K562 (cell line): Measurements from ENCODE around the gene COA4. TPM values are rescaled to one million over a fixed set of nuclear protein-coding genes. Genes with fewer than 3 reads are reported as not detected.

Experiments
- ASH1L ChIP-seq: fragments of 450-650 bp; IDR thresholded peaks from 2 replicates; pipeline ENCODE4 v1.6.1; 2018; ENCODE audit warnings: borderline replicate concordance, mild to moderate bottlenecking, low read depth; ENCODE audit not compliant: partially characterized antibody
- ERF ChIP-seq: fragments of 450-650 bp; formaldehyde crosslinking; IDR thresholded peaks from 2 replicates; pipeline ENCODE4 v1.4.0; 2020; ENCODE audit warnings: mild to moderate bottlenecking, mixed read lengths
- ESRRB ChIP-seq: fragments of 250-450 bp; sonication (Bioruptor Pico); IDR thresholded peaks from 2 replicates; pipeline ENCODE4 v1.5.0; 2020; ENCODE audit warnings: mild to moderate bottlenecking, moderate library complexity, borderline replicate concordance
- FIP1L1 ChIP-seq: fragments of 200-400 bp; formaldehyde crosslinking; IDR thresholded peaks from 2 replicates; pipeline ENCODE4 v1.6.1; 2018; ENCODE audit warnings: mild to moderate bottlenecking, low read depth, low read length; ENCODE audit not compliant: poor library complexity, severe bottlenecking
- FOSL1 ChIP-seq: fragments of 200-800 bp; sonication (Bioruptor generic); conservative IDR thresholded peaks from 2 replicates; pipeline ENCODE4 v1.6.1; 2016; ENCODE audit warnings: missing genetic modification characterization, missing compliant biosample characterization
- NEUROD1 ChIP-seq: fragments of 150-350 bp; IDR thresholded peaks from 2 replicates; pipeline ENCODE4 v1.6.1; 2014; ENCODE audit warnings: borderline replicate concordance, low read length, low read depth; ENCODE audit not compliant: partially characterized antibody
- POLR2G ChIP-seq: fragments of 200-400 bp; formaldehyde crosslinking; IDR thresholded peaks from 2 replicates; pipeline ENCODE4 v1.6.1; 2017; ENCODE audit warnings: low read depth, mild to moderate bottlenecking, antibody characterized with exemption, low read length, moderate library complexity
- PYGO2 ChIP-seq: fragments of 450-650 bp; IDR thresholded peaks from 2 replicates; pipeline ENCODE4 v1.6.1; 2016; ENCODE audit warnings: mild to moderate bottlenecking, missing genetic modification characterization, moderate library complexity, missing compliant biosample characterization
- SRF ChIP-seq, 2 experiments: fragments of 250-450, 450-650 bp in 1 of 2; sonication (Bioruptor Pico) in 1 of 2; sonication (generic) in 1 of 2; formaldehyde crosslinking; IDR thresholded peaks; 2 replicates each; pipeline versions ENCODE4 v1.5.0 to v1.5.1; 2020 to 2022; ENCODE audit warnings: mild to moderate bottlenecking in 1 of 2, missing genetic modification reagents in 1 of 2
- ZKSCAN1 ChIP-seq: fragments of 150-350 bp; IDR thresholded peaks from 2 replicates; pipeline ENCODE4 v1.6.1; 2016; ENCODE audit warnings: low read depth, low read length
- ZNF133 ChIP-seq: fragments of 250-450 bp; sonication (Bioruptor Pico); IDR thresholded peaks from 2 replicates; pipeline ENCODE4 v1.4.0; 2020; ENCODE audit warnings: mild to moderate bottlenecking
- ZNF644 ChIP-seq: fragments of 200-800 bp; sonication (Bioruptor generic); IDR thresholded peaks from 2 replicates; pipeline ENCODE4 v1.6.1; 2016; ENCODE audit warnings: low read depth, missing genetic modification characterization, missing compliant biosample characterization
- polyA plus RNA-seq, 8 experiments: library from polyadenylated mRNA; depleted of rRNA in 4 of 8; stranded (reverse) in 5 of 8; unstranded in 3 of 8; fragments of >200 nt; fragmentation: Nextera tagmentation in 2 of 8; fragmentation: Illumina TruSeq in 1 of 8; extraction: Ambion mirVana in 2 of 8; extraction: Trizol in 1 of 8; gene quantifications; 2 replicates each; pipeline versions ENCODE4 v1.2.1 to v1.2.3, GENCODE V29; 2011 to 2014; ENCODE audit warnings: inconsistent platforms in 1 of 8, missing spikeins in 1 of 8
- total RNA-seq, 7 experiments: library from RNA; depleted of rRNA in 6 of 7; stranded (reverse); fragments of >200 nt in 6 of 7; fragmentation: Illumina TruSeq in 2 of 7; extraction: Trizol in 2 of 7; gene quantifications; 2 replicates each; pipeline versions ENCODE4 v1.2.1 to v1.2.3, GENCODE V29; 2011 to 2021; ENCODE audit warnings: low replicate concordance in 1 of 7
- TF ChIP-seq, protein P1 (sequence below): fragments of 250-450 bp; sonication (Bioruptor Pico); IDR thresholded peaks from 2 replicates; pipeline ENCODE4 v1.8.0; 2021; ENCODE audit warnings: moderate library complexity, mild to moderate bottlenecking, inconsistent platforms
- TF ChIP-seq, protein P2 (sequence below): sonication (generic); formaldehyde crosslinking; IDR thresholded peaks from 2 replicates; pipeline ENCODE4 v1.8.0; 2022; ENCODE audit warnings: mild to moderate bottlenecking, missing genetic modification reagents
- TF ChIP-seq, protein P3 (sequence below): sonication (generic); formaldehyde crosslinking; IDR thresholded peaks from 2 replicates; pipeline ENCODE4 v1.8.1; 2023; ENCODE audit warnings: missing genetic modification reagents, mild to moderate bottlenecking, borderline replicate concordance
- TF ChIP-seq, protein P4 (sequence below): IDR thresholded peaks from 2 replicates; pipeline ENCODE4 v1.6.1; 2014; ENCODE audit warnings: antibody characterized with exemption

Gene COA4
- total and polyA plus RNA-seq, 9 of the 15 experiments (the other 6 are each of a cell fraction or from before 2014, with no cell fraction given): 108 to 255 (median 152) TPM

DNA sequence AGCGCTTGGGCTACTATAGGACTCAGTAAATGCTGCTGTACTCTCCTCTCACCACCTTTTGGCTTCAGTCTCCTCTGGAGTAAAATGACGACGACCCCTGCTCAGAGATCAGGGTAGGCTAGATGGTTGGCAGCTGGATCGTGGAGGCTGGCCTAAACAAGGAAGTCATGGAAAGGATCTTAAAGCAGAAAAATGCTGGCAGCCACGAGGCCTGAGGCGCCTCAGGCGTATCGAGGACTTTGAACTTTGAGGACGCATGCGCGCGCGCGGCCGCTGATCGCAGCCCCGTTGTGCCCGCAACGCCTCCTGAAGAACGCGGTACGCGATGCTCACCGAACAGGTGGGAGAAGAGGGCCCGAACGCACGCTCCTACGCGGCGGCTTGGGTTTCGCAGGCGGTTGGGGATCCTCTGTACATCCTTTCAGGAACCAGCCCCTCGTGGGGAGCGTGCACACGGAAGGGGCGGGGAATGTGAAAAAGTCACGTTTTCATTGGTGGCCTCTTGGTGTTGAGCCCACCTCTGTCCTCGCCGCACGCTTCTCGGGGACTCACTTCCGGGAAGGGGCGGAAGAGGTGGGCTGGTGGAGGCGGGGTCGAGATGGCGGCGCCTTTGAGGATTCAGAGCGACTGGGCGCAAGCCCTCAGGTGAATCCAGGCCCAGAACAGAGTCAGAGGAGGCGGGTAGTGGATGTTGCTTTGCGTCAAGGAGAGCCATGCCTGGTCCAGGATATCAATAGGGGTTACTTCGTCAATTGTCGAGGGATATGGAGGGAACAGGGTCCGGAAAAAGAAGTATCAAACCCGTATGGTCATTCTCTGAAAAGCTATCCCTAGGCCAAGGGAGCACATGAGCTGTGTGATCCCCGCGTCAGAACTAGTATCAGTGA, at the start of gene COA4, which contains the start of gene PAAF1 (continued):
- peak; percentile 21 for TF ChIP-seq NEUROD1
- no peak for TF ChIP-seq ESRRB
- TF ChIP-seq, protein P1, sequence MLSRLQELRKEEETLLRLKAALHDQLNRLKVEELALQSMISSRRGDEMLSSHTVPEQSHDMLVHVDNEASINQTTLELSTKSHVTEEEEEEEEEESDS: no peak
- peak; percentile 54 for TF ChIP-seq ASH1L
- TF ChIP-seq ERF: peak; percentile 54; the same call in 1 of the 2 replicates
- peak in 1 of 2 experiments; percentile 28; a peak in 1 of 4 replicates for TF ChIP-seq SRF (CRISPR knock-in tag; IDR thresholded peaks at IDR 0.05)
- no peak for TF ChIP-seq ZNF644
- no peak for TF ChIP-seq ZNF133 (CRISPR knock-in tag)
- 0 out of 2 replicates have a peak, but pooled peaks have one; percentile 44 for TF ChIP-seq ZKSCAN1
- no peak for TF ChIP-seq FIP1L1
- TF ChIP-seq PYGO2 (tag): no peak
- peak; percentile 95 for TF ChIP-seq POLR2G
- TF ChIP-seq, protein P2, sequence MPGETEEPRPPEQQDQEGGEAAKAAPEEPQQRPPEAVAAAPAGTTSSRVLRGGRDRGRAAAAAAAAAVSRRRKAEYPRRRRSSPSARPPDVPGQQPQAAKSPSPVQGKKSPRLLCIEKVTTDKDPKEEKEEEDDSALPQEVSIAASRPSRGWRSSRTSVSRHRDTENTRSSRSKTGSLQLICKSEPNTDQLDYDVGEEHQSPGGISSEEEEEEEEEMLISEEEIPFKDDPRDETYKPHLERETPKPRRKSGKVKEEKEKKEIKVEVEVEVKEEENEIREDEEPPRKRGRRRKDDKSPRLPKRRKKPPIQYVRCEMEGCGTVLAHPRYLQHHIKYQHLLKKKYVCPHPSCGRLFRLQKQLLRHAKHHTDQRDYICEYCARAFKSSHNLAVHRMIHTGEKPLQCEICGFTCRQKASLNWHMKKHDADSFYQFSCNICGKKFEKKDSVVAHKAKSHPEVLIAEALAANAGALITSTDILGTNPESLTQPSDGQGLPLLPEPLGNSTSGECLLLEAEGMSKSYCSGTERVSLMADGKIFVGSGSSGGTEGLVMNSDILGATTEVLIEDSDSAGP (CRISPR knock-in tag): 0 out of 2 replicates have a peak, but pooled peaks have one; percentile 64
- TF ChIP-seq, protein P3, sequence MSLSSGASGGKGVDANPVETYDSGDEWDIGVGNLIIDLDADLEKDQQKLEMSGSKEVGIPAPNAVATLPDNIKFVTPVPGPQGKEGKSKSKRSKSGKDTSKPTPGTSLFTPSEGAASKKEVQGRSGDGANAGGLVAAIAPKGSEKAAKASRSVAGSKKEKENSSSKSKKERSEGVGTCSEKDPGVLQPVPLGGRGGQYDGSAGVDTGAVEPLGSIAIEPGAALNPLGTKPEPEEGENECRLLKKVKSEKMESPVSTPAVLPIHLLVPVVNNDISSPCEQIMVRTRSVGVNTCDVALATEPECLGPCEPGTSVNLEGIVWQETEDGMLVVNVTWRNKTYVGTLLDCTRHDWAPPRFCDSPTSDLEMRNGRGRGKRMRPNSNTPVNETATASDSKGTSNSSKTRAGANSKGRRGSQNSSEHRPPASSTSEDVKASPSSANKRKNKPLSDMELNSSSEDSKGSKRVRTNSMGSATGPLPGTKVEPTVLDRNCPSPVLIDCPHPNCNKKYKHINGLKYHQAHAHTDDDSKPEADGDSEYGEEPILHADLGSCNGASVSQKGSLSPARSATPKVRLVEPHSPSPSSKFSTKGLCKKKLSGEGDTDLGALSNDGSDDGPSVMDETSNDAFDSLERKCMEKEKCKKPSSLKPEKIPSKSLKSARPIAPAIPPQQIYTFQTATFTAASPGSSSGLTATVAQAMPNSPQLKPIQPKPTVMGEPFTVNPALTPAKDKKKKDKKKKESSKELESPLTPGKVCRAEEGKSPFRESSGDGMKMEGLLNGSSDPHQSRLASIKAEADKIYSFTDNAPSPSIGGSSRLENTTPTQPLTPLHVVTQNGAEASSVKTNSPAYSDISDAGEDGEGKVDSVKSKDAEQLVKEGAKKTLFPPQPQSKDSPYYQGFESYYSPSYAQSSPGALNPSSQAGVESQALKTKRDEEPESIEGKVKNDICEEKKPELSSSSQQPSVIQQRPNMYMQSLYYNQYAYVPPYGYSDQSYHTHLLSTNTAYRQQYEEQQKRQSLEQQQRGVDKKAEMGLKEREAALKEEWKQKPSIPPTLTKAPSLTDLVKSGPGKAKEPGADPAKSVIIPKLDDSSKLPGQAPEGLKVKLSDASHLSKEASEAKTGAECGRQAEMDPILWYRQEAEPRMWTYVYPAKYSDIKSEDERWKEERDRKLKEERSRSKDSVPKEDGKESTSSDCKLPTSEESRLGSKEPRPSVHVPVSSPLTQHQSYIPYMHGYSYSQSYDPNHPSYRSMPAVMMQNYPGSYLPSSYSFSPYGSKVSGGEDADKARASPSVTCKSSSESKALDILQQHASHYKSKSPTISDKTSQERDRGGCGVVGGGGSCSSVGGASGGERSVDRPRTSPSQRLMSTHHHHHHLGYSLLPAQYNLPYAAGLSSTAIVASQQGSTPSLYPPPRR (CRISPR knock-in tag): peak; percentile 38; the same call in 1 of the 2 replicates
- TF ChIP-seq FOSL1 (tag): no peak
- TF ChIP-seq, protein P4, sequence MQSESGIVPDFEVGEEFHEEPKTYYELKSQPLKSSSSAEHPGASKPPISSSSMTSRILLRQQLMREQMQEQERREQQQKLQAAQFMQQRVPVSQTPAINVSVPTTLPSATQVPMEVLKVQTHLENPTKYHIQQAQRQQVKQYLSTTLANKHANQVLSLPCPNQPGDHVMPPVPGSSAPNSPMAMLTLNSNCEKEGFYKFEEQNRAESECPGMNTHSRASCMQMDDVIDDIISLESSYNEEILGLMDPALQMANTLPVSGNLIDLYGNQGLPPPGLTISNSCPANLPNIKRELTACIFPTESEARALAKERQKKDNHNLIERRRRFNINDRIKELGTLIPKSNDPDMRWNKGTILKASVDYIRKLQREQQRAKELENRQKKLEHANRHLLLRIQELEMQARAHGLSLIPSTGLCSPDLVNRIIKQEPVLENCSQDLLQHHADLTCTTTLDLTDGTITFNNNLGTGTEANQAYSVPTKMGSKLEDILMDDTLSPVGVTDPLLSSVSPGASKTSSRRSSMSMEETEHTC: peak; percentile 29; the same call in 1 of the 2 replicates
